Measurements from ENCODE around the gene NFKBIB. TPM values are rescaled to one million over a fixed set of nuclear protein-coding genes. Genes with fewer than 3 reads are reported as not detected.

NFKBIB gene
- total RNA-seq, 1 donor from 2014 or later, result 21.7 TPM

DNA sequence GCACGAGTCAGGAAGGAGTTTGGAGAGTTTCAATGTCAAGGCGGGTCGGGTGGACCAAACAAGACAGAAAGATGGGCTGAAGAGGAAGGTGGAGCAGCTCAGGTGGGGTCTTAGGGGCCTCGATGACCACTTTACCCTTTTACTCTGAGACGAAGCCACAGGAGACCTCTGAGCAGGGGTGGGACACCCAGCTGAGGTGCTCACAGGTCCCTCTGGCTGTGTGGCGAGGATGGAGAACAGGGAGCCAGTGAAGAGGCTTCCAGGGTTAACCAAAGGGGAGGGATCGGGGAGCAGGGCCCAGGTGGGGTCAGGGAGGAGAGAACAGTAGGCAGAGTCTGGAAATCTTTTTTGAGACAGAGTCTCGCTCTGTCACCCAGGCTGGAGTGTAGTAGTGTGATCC is 14.2 kb downstream of the NFKBIB start:
- Histone ChIP-seq H2AFZ (ENCODE audit: low read depth, low read length) (no peak overlapping the region), H3K4me3 (ENCODE audit: insufficient read depth, low read depth, low read length) (no peak overlapping the region), H3K27me3 (ENCODE audit: insufficient read depth, low read length) (peaks cover 9% of the 10 kb centered on the region), H4K20me1 (ENCODE audit: insufficient read depth, low read length) (no peaks in the 10 kb centered on the region), H3K9ac (ENCODE audit: low read length) (no peak overlapping the region), H3K4me2 (ENCODE audit: low read length) (no peak overlapping the region), H3K9me3 (ENCODE audit: insufficient read depth, low read depth, low read length) (no peaks in the 10 kb centered on the region), H3K79me2 (ENCODE audit: insufficient read depth, low read length) (no peaks in the 10 kb centered on the region), H3K4me1 (ENCODE audit: insufficient read depth, low read length) (no peaks in the 10 kb centered on the region), H3K36me3 (ENCODE audit: insufficient read depth, low read length) (no peaks in the 10 kb centered on the region), H3K27ac (ENCODE audit: low read depth, low read length) (no peak overlapping the region)
- H3K27ac Mint-ChIP-seq (ENCODE audit: unreplicated experiment), result no peak overlapping the region
- no peaks in the 10 kb centered on the region for H3K27me3 Mint-ChIP-seq (ENCODE audit: low read depth, unreplicated experiment)
- H3K9me3 Mint-ChIP-seq (ENCODE audit: unreplicated experiment), result no peaks in the 10 kb centered on the region
- peaks cover 7% of the 10 kb centered on the region for H3K36me3 Mint-ChIP-seq (ENCODE audit: low read depth, unreplicated experiment)
- no peak for FAIRE-seq
- H3K4me1 Mint-ChIP-seq (ENCODE audit: low read depth, unreplicated experiment), result no peaks in the 10 kb centered on the region
- no peak for TF ChIP-seq EZH2 (IDR thresholded peaks at IDR 0.05; ENCODE audit: insufficient read depth, low read length)
- TF ChIP-seq, protein P1, sequence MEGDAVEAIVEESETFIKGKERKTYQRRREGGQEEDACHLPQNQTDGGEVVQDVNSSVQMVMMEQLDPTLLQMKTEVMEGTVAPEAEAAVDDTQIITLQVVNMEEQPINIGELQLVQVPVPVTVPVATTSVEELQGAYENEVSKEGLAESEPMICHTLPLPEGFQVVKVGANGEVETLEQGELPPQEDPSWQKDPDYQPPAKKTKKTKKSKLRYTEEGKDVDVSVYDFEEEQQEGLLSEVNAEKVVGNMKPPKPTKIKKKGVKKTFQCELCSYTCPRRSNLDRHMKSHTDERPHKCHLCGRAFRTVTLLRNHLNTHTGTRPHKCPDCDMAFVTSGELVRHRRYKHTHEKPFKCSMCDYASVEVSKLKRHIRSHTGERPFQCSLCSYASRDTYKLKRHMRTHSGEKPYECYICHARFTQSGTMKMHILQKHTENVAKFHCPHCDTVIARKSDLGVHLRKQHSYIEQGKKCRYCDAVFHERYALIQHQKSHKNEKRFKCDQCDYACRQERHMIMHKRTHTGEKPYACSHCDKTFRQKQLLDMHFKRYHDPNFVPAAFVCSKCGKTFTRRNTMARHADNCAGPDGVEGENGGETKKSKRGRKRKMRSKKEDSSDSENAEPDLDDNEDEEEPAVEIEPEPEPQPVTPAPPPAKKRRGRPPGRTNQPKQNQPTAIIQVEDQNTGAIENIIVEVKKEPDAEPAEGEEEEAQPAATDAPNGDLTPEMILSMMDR (IDR thresholded peaks at IDR 0.05; ENCODE audit: insufficient read depth, low read depth, low read length), result no peak
- DNase-seq (ENCODE audit: low read depth), result no peak
- H3K4me3 Mint-ChIP-seq (ENCODE audit: unreplicated experiment), result no peak overlapping the region

GRCh38 chr19:38915329-38916321 is 15.9 kb downstream of the NFKBIB start:
- DNase-seq (ENCODE audit: low read depth) (no peak), FAIRE-seq (no peak)
- H3K27ac ChIP-seq (ENCODE audit: low read depth, low read length), result no peak overlapping the region
- Mint-ChIP-seq H3K4me3 (ENCODE audit: unreplicated experiment) (no peak overlapping the region), H3K27ac (ENCODE audit: unreplicated experiment) (no peak overlapping the region), H3K36me3 (ENCODE audit: low read depth, unreplicated experiment) (peaks cover 7% of the 10 kb centered on the region), H3K27me3 (ENCODE audit: low read depth, unreplicated experiment) (no peaks in the 10 kb centered on the region), H3K4me1 (ENCODE audit: low read depth, unreplicated experiment) (no peaks in the 10 kb centered on the region), H3K9me3 (ENCODE audit: unreplicated experiment) (no peaks in the 10 kb centered on the region)
- no peaks in the 10 kb centered on the region for H3K79me2 ChIP-seq (ENCODE audit: insufficient read depth, low read length)
- H3K9me3 ChIP-seq (ENCODE audit: insufficient read depth, low read depth, low read length), result no peaks in the 10 kb centered on the region
- no peak overlapping the region for H2AFZ ChIP-seq (ENCODE audit: low read depth, low read length)
- no peak overlapping the region for H3K4me2 ChIP-seq (ENCODE audit: low read length)
- no peaks in the 10 kb centered on the region for H3K36me3 ChIP-seq (ENCODE audit: insufficient read depth, low read length)
- H3K4me3 ChIP-seq (ENCODE audit: insufficient read depth, low read depth, low read length), result no peak overlapping the region
- TF ChIP-seq, protein P1 (IDR thresholded peaks at IDR 0.05; ENCODE audit: insufficient read depth, low read depth, low read length), result no peak
- peaks cover 8% of the 10 kb centered on the region for H4K20me1 ChIP-seq (ENCODE audit: insufficient read depth, low read length)
- H3K9ac ChIP-seq (ENCODE audit: low read length), result no peak overlapping the region
- peaks cover 9% of the 10 kb centered on the region for H3K27me3 ChIP-seq (ENCODE audit: insufficient read depth, low read length)
- no peaks in the 10 kb centered on the region for H3K4me1 ChIP-seq (ENCODE audit: insufficient read depth, low read length)

GRCh38 chr19:38917516-38917915 is 17.7 kb downstream of the NFKBIB start:
- no peak for DNase-seq (ENCODE audit: low read depth)
- TF ChIP-seq, protein P1 (IDR thresholded peaks at IDR 0.05; ENCODE audit: insufficient read depth, low read depth, low read length), result no peak
- FAIRE-seq, result no peak

More at GRCh38 chr19:38917516-38917915, 17.7 kb downstream of the NFKBIB start:
- Mint-ChIP-seq H3K27ac (ENCODE audit: unreplicated experiment) (no peak overlapping the region), H3K36me3 (ENCODE audit: low read depth, unreplicated experiment) (peaks cover 18% of the 10 kb centered on the region), H3K4me1 (ENCODE audit: low read depth, unreplicated experiment) (no peaks in the 10 kb centered on the region), H3K27me3 (ENCODE audit: low read depth, unreplicated experiment) (no peaks in the 10 kb centered on the region), H3K9me3 (ENCODE audit: unreplicated experiment) (no peaks in the 10 kb centered on the region), H3K4me3 (ENCODE audit: unreplicated experiment) (no peak overlapping the region)
- peaks cover 8% of the 10 kb centered on the region for H4K20me1 ChIP-seq (ENCODE audit: insufficient read depth, low read length)
- H3K4me2 ChIP-seq (ENCODE audit: low read length), result no peak overlapping the region
- peaks cover 2% of the 10 kb centered on the region for H3K27me3 ChIP-seq (ENCODE audit: insufficient read depth, low read length)
- H3K27ac ChIP-seq (ENCODE audit: low read depth, low read length), result no peak overlapping the region
- H3K4me1 ChIP-seq (ENCODE audit: insufficient read depth, low read length), result no peaks in the 10 kb centered on the region
- H3K9me3 ChIP-seq (ENCODE audit: insufficient read depth, low read depth, low read length), result no peaks in the 10 kb centered on the region
- no peak overlapping the region for H2AFZ ChIP-seq (ENCODE audit: low read depth, low read length)
- no peak overlapping the region for H3K4me3 ChIP-seq (ENCODE audit: insufficient read depth, low read depth, low read length)
- no peak overlapping the region for H3K9ac ChIP-seq (ENCODE audit: low read length)
- no peaks in the 10 kb centered on the region for H3K79me2 ChIP-seq (ENCODE audit: insufficient read depth, low read length)
- peaks cover 4% of the 10 kb centered on the region for H3K36me3 ChIP-seq (ENCODE audit: insufficient read depth, low read length)
